ENCODE results near the gene C21orf91.

DNA sequence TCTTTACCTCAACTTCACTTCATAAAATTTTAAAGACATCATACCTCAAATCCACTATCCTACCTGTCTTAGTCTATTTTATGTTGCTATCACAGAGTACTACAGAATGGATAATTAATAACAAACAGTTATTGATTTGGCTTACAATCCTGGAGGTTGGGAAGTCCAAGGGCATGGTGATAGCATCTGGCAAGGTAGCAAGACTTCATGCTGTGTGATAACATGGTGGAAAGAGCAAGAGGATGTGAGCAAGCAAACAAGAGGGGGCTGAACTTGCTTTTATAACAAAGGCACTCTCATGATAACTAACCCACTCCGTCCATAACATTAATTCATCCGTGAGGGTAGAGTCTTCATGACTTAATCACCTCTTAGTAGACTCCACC is 33.8 kb downstream of the C21orf91 start:
- TF ChIP-seq RAD21 (IDR thresholded peaks at IDR 0.05) (no peak), YY1 (IDR thresholded peaks at IDR 0.05) (no peak), CTCF (IDR thresholded peaks at IDR 0.05; ENCODE audit: low read depth, low read length, missing input control) (no peak), JUND (IDR thresholded peaks at IDR 0.05) (no peak), GABPA (IDR thresholded peaks at IDR 0.05 in 1 of 2, conservative IDR thresholded peaks at IDR 0.05 in 1 of 2) (no peak), TAF1 (conservative IDR thresholded peaks at IDR 0.05) (no peak), MAX (IDR thresholded peaks at IDR 0.05) (no peak), ATF3 (IDR thresholded peaks at IDR 0.05) (no peak), EGR1 (IDR thresholded peaks at IDR 0.05; ENCODE audit: low read depth in 2 of 2) (no peak), RXRA (IDR thresholded peaks at IDR 0.05) (no peak), ZBTB33 (IDR thresholded peaks at IDR 0.05) (no peak), SP1 (IDR thresholded peaks at IDR 0.05) (no peak)

Data from liver (tissue), 3 donors.